SK-N-SH (cell line): Measurements from ENCODE around the gene CFAP92. TPM values are rescaled to one million over a fixed set of nuclear protein-coding genes. Genes with fewer than 3 reads are reported as not detected.

ENCODE experiments used
- CTCF ChIA-PET: fragments of 300-600, 350-600 bp; formaldehyde crosslinking; extraction: SDS; loops from one replicate; lab custom pipeline; 2021; lab: Yijun Ruan, JAX
- POLR2A ChIA-PET: fragments of 350-600 bp; sonication (Branson Sonifier 250); formaldehyde crosslinking; extraction: SDS; loops from one replicate; lab custom pipeline; 2020; ENCODE audit warnings: antibody characterized with exemption, inconsistent platforms; lab: Yijun Ruan, JAX
- DNase-seq: peaks from one replicate; pipeline ENCODE4 v3.0.0; 2012
- H2AFZ ChIP-seq: fragments of 200-600 bp; sonication (generic); 2 replicates; pipeline ENCODE4 v1.8.1; 2016; ENCODE audit warnings: antibody characterized with exemption, mild to moderate bottlenecking, low read depth
- H3F3A ChIP-seq: fragments of 200-600 bp; sonication (generic); replicated peaks from 2 replicates; pipeline ENCODE3; 2016; ENCODE audit warnings: antibody characterized with exemption, mild to moderate bottlenecking; ENCODE audit not compliant: insufficient read depth
- H3K27ac ChIP-seq, 2 experiments: fragments of 200-500 bp in 1 of 2; fragments of 200-600 bp in 1 of 2; sonication (Bioruptor generic) in 1 of 2; sonication (generic), shearing (Covaris generic) in 1 of 2; 2 replicates each; pipeline versions ENCODE4 v1.5.1 to v1.6.1; 2014 to 2016; ENCODE audit warnings: low read depth in 2 of 2, inconsistent platforms in 1 of 2, low read length in 1 of 2, mild to moderate bottlenecking in 1 of 2, mixed read lengths in 1 of 2
- H3K27me3 ChIP-seq: fragments of 200-600 bp; sonication (generic), shearing (Covaris generic); 2 replicates; pipeline ENCODE4 v1.6.1; 2016; ENCODE audit warnings: mixed run types; ENCODE audit not compliant: insufficient read depth
- H3K36me3 ChIP-seq, 2 experiments: fragments of 200-500 bp in 1 of 2; fragments of 200-600 bp in 1 of 2; sonication (Bioruptor generic) in 1 of 2; sonication (generic) in 1 of 2; replicated peaks in 1 of 2; 2 replicates each; pipeline versions ENCODE3 to v1.5.1; 2014 to 2016; ENCODE audit warnings: low read length in 1 of 2, mild to moderate bottlenecking in 1 of 2; ENCODE audit not compliant: insufficient read depth in 2 of 2, control insufficient read depth in 1 of 2
- H3K4me1 ChIP-seq, 2 experiments: fragments of 200-500 bp in 1 of 2; fragments of 200-600 bp in 1 of 2; sonication (Bioruptor generic) in 1 of 2; sonication (generic), shearing (Covaris generic) in 1 of 2; 2 replicates each; pipeline versions ENCODE4 v1.5.1 to v1.6.1; 2014 to 2016; ENCODE audit warnings: low read depth in 1 of 2, low read length in 1 of 2, mixed run types in 1 of 2; ENCODE audit not compliant: insufficient read depth in 2 of 2, control insufficient read depth in 1 of 2
- H3K4me2 ChIP-seq: fragments of 200-600 bp; sonication (generic), shearing (Covaris generic); 2 replicates; pipeline ENCODE4 v1.6.1; 2017; ENCODE audit warnings: mixed run types
- H3K4me3 ChIP-seq, 2 experiments: fragments of 200-500 bp in 1 of 2; fragments of 200-600 bp in 1 of 2; sonication (Bioruptor generic) in 1 of 2; sonication (generic), shearing (Covaris generic) in 1 of 2; 2 replicates each; pipeline versions ENCODE4 v1.5.1 to v1.8.1; 2014 to 2016; ENCODE audit warnings: low read depth in 2 of 2, inconsistent platforms in 1 of 2, low read length in 1 of 2, mild to moderate bottlenecking in 1 of 2, mixed read lengths in 1 of 2, moderate library complexity in 1 of 2
- H3K79me2 ChIP-seq: fragments of 200-600 bp; sonication (generic); 2 replicates; pipeline ENCODE4 v1.8.1; 2017; ENCODE audit warnings: mild to moderate bottlenecking; ENCODE audit not compliant: insufficient read depth
- H3K9ac ChIP-seq: fragments of 200-600 bp; sonication (generic); 2 replicates; pipeline ENCODE4 v1.6.1; 2017; ENCODE audit warnings: mixed run types
- H3K9me2 ChIP-seq: fragments of 200-600 bp; sonication (generic); 2 replicates; pipeline ENCODE4 v1.6.1; 2017; ENCODE audit warnings: mixed run types
- H3K9me3 ChIP-seq: fragments of 200-600 bp; sonication (generic); 2 replicates; pipeline ENCODE4 v1.6.1; 2017; ENCODE audit warnings: mixed run types, mild to moderate bottlenecking, moderate library complexity
- H4K20me1 ChIP-seq: fragments of 200-600 bp; sonication (generic); 2 replicates; pipeline ENCODE4 v1.6.1; 2017; ENCODE audit warnings: mild to moderate bottlenecking, mixed run types; ENCODE audit not compliant: insufficient read depth
- EP300 ChIP-seq, 2 experiments: IDR thresholded peaks; 2 replicates each; pipeline versions ENCODE4 v1.4.0 to v1.6.1; 2012; ENCODE audit warnings: borderline replicate concordance in 1 of 2, low read depth in 1 of 2, low read length in 1 of 2
- FOSL2 ChIP-seq: IDR thresholded peaks from 2 replicates; pipeline ENCODE4 v1.4.0; 2012; ENCODE audit warnings: low read depth, mild to moderate bottlenecking, moderate library complexity, borderline replicate concordance
- FOXM1 ChIP-seq: IDR thresholded peaks from 2 replicates; pipeline ENCODE4 v1.4.0; 2012; ENCODE audit warnings: low read depth, mild to moderate bottlenecking
- POLR2AphosphoS5 ChIP-seq: IDR thresholded peaks from 2 replicates; pipeline ENCODE4 v1.6.1; 2012; ENCODE audit warnings: low read depth, low read length
- RCOR1 ChIP-seq: fragments of 150-350 bp; IDR thresholded peaks from 2 replicates; pipeline ENCODE4 v1.6.1; 2017; ENCODE audit warnings: antibody characterized with exemption, low read length
- RFX5 ChIP-seq: IDR thresholded peaks from 2 replicates; pipeline ENCODE4 v1.6.1; 2012; ENCODE audit warnings: mild to moderate bottlenecking, improper control_type of control experiment, low read length
- SIN3A ChIP-seq: IDR thresholded peaks from 2 replicates; pipeline ENCODE4 v1.6.1; 2012; ENCODE audit warnings: low read depth, mild to moderate bottlenecking, low read length, moderate library complexity, borderline replicate concordance
- TAF1 ChIP-seq: IDR thresholded peaks from 2 replicates; pipeline ENCODE4 v1.6.1; 2012; ENCODE audit warnings: low read depth, mild to moderate bottlenecking, low read length, moderate library complexity, borderline replicate concordance
- TCF12 ChIP-seq: IDR thresholded peaks from 2 replicates; pipeline ENCODE4 v1.4.0; 2012
- WGBS: methylation state at CpG from one replicate; pipeline ENCODE4 v1.1.6; 2017; ENCODE audit warnings: low lambda C conversion rate; 5-methylcytosine and 5-hydroxymethylcytosine counted together
- polyA plus RNA-seq, 3 experiments: library from polyadenylated mRNA; depleted of rRNA; stranded (reverse); fragments of >200 nt; gene quantifications; 2 replicates each; pipeline ENCODE4 v1.2.3, GENCODE V29; 2012
- TF ChIP-seq, protein P1 (sequence below): IDR thresholded peaks from 2 replicates; pipeline ENCODE4 v1.4.0; 2012; ENCODE audit warnings: low read depth
- TF ChIP-seq, protein P2 (sequence below): fragments of 200-600 bp; sonication (generic); IDR thresholded peaks from 2 replicates; pipeline ENCODE4 v1.6.1; 2017; ENCODE audit warnings: antibody characterized with exemption, mild to moderate bottlenecking, moderate library complexity
- TF ChIP-seq, protein P3 (sequence below): IDR thresholded peaks from 2 replicates; pipeline ENCODE4 v1.6.1; 2012; ENCODE audit warnings: mild to moderate bottlenecking, low read depth, low read length, moderate library complexity
- TF ChIP-seq, protein P4 (sequence below): IDR thresholded peaks from 2 replicates; pipeline ENCODE4 v1.4.0; 2012; ENCODE audit warnings: low read depth, borderline replicate concordance
- TF ChIP-seq, protein P5 (sequence below): IDR thresholded peaks from 2 replicates; pipeline ENCODE4 v1.4.0; 2012; ENCODE audit warnings: low read depth, borderline replicate concordance

Gene CFAP92
- polyA plus RNA-seq, 1 of the 3 experiments (the other 2 are of a cell fraction) = not detected

DNA sequence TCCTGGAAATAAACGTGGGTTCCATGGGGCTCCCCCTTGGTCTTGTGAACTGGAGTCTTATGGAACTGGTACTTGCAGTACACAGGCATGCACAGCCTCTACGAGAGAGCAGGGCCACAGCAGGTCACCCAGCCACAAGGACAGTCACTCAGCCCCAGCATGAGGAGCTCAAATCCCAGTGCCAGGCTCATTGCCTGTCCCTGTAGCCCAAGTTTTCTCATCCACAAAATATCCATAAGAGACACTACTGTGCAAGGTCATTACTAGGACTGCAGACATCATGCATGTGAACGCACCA lies 48.0 kb downstream of the CFAP92 start:
- no peaks in the 10 kb centered on the region for H3K9me3 ChIP-seq
- CTCF ChIA-PET = interaction anchor here (0.8 kb wide), 1 partner anchor 25 kb away, joined by 6 read pairs; no protein-coding TSS in a partner anchor
- no peaks in the 10 kb centered on the region for H3K36me3 ChIP-seq
- no peaks in the 10 kb centered on the region; the same call in 1 of the 2 replicates for H3K27me3 ChIP-seq
- no peaks in the 10 kb centered on the region for H3F3A ChIP-seq
- no peak overlapping the region for H3K4me2 ChIP-seq
- DNase-seq = no peak
- H3K27ac ChIP-seq = no peak overlapping the region
- no peaks in the 10 kb centered on the region for H3K9me2 ChIP-seq
- H4K20me1 ChIP-seq = no peaks in the 10 kb centered on the region
- no peaks in the 10 kb centered on the region for H3K79me2 ChIP-seq
- POLR2A ChIA-PET = no interaction called here
- WGBS = 54% methylated on average over 2 of the region's 3 CpGs
- H2AFZ ChIP-seq = no peak overlapping the region
- H3K4me1 ChIP-seq = no peaks in the 10 kb centered on the region
- H3K4me3 ChIP-seq = no peak overlapping the region
- TF ChIP-seq POLR2AphosphoS5 = no peak
- TF ChIP-seq, protein P1, sequence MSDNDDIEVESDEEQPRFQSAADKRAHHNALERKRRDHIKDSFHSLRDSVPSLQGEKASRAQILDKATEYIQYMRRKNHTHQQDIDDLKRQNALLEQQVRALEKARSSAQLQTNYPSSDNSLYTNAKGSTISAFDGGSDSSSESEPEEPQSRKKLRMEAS = no peak
- TF ChIP-seq, protein P2, sequence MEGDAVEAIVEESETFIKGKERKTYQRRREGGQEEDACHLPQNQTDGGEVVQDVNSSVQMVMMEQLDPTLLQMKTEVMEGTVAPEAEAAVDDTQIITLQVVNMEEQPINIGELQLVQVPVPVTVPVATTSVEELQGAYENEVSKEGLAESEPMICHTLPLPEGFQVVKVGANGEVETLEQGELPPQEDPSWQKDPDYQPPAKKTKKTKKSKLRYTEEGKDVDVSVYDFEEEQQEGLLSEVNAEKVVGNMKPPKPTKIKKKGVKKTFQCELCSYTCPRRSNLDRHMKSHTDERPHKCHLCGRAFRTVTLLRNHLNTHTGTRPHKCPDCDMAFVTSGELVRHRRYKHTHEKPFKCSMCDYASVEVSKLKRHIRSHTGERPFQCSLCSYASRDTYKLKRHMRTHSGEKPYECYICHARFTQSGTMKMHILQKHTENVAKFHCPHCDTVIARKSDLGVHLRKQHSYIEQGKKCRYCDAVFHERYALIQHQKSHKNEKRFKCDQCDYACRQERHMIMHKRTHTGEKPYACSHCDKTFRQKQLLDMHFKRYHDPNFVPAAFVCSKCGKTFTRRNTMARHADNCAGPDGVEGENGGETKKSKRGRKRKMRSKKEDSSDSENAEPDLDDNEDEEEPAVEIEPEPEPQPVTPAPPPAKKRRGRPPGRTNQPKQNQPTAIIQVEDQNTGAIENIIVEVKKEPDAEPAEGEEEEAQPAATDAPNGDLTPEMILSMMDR = no peak
- TF ChIP-seq, protein P3, sequence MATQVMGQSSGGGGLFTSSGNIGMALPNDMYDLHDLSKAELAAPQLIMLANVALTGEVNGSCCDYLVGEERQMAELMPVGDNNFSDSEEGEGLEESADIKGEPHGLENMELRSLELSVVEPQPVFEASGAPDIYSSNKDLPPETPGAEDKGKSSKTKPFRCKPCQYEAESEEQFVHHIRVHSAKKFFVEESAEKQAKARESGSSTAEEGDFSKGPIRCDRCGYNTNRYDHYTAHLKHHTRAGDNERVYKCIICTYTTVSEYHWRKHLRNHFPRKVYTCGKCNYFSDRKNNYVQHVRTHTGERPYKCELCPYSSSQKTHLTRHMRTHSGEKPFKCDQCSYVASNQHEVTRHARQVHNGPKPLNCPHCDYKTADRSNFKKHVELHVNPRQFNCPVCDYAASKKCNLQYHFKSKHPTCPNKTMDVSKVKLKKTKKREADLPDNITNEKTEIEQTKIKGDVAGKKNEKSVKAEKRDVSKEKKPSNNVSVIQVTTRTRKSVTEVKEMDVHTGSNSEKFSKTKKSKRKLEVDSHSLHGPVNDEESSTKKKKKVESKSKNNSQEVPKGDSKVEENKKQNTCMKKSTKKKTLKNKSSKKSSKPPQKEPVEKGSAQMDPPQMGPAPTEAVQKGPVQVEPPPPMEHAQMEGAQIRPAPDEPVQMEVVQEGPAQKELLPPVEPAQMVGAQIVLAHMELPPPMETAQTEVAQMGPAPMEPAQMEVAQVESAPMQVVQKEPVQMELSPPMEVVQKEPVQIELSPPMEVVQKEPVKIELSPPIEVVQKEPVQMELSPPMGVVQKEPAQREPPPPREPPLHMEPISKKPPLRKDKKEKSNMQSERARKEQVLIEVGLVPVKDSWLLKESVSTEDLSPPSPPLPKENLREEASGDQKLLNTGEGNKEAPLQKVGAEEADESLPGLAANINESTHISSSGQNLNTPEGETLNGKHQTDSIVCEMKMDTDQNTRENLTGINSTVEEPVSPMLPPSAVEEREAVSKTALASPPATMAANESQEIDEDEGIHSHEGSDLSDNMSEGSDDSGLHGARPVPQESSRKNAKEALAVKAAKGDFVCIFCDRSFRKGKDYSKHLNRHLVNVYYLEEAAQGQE = no peak
- no peak for TF ChIP-seq TCF12
- TF ChIP-seq, protein P4, sequence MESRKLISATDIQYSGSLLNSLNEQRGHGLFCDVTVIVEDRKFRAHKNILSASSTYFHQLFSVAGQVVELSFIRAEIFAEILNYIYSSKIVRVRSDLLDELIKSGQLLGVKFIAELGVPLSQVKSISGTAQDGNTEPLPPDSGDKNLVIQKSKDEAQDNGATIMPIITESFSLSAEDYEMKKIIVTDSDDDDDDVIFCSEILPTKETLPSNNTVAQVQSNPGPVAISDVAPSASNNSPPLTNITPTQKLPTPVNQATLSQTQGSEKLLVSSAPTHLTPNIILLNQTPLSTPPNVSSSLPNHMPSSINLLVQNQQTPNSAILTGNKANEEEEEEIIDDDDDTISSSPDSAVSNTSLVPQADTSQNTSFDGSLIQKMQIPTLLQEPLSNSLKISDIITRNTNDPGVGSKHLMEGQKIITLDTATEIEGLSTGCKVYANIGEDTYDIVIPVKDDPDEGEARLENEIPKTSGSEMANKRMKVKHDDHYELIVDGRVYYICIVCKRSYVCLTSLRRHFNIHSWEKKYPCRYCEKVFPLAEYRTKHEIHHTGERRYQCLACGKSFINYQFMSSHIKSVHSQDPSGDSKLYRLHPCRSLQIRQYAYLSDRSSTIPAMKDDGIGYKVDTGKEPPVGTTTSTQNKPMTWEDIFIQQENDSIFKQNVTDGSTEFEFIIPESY = no peak
- TF ChIP-seq, protein P5, sequence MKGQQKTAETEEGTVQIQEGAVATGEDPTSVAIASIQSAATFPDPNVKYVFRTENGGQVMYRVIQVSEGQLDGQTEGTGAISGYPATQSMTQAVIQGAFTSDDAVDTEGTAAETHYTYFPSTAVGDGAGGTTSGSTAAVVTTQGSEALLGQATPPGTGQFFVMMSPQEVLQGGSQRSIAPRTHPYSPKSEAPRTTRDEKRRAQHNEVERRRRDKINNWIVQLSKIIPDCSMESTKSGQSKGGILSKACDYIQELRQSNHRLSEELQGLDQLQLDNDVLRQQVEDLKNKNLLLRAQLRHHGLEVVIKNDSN = no peak
- TF ChIP-seq EP300 (IDR thresholded peaks at IDR 0.05; ENCODE audit: borderline replicate concordance in 1 of 2, low read depth in 1 of 2, low read length in 1 of 2) = no peak
- TF ChIP-seq RCOR1 = no peak
- TF ChIP-seq RFX5 = no peak
- TF ChIP-seq SIN3A = no peak
- no peak for TF ChIP-seq FOXM1
- no peak for TF ChIP-seq TAF1
- TF ChIP-seq FOSL2 = no peak
- H3K9ac ChIP-seq = no peak overlapping the region
